ENCODE results near the gene IFT43.

IFT43 gene

DNA sequence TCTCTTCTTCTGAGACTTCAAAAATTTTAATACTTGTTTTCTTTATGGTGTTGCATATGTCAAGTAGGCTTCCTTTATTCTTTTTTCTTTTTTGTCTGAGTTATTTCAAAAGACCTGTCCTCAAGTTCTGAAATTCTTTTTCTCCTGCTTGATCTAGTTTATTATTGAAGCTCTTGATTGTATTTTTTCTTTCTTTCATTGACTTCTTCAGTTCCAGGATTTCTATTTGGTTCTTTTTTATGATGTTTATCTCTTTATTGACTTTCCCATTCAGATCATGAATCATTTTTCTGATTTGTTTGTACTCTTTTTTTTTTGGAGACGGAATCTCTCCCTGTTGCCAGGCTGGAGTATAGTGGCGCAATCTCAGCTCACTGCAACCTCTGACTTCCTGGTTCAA lies 34.1 kb downstream of the IFT43 start:
- DNase-seq: no peak

DNA sequence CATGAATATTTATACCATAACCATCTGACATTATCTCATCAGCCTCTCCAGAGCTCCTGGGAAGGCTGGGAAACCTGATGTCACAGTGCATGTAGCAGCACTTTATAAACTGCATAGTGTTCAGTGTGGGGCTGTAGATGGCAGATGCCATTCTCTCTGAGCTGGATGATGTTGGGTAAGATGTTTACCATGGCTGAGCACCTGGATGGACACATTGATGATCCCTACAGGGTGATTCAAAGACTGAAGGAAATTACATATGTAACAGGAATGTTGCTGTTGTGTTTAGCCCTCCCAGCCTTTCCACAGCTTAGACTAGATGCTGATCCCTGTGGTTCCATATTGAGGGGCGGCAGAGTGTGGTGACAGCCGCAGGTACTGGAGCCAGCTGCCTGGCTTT lies 37.4 kb downstream of the IFT43 start:
- DNase-seq: no peak

DNA sequence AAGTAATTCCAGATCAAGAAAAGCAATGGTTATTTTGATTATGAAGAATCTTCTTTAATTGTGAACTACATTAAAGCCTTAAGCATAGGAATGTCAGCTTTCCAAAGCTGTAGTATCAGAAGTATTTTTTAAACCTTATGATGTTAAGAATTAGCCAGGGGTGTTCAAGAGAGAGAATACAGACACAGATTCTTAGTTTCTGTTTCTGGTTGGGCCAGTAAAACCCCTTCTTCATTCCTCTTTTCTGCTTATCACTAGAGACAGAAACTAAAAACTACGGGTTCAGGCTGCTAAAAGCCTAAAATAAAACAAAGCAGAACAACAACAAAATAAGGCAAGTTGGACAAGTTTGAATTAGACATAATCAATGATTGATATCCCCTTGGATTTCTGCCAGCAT lies 38.2 kb downstream of the IFT43 start:
- no peak for DNase-seq

DNA sequence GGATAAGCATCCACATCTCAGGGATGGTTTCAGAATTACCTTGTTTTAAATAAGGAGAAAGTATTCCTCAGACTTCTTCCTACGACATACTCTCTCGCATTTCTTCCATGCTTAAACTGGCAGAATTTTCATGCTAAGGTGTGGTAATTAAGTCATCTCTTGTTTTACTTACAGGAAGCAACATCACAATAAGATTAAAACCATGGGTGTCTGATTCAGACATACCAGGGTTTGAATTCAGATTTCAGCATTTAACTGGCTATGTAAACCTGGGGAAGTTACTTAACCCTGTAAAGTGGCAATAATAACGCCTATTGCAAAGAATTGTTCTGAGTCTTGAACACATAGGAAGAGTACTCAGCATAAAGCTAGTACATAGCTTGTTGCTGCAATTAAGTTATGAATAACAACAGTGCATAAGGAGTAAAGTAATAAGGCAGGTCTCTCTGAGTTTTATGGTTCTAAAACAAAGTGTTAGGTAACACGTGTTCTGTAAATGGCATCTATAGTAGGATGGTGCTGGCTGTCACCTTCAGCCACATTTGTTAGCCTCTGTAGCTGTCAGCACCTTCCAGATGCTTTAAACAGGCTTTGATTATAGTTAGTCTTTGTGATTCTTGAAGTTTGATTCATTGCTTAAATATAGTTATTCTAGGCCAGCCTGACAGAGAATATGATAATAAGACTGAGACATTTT lies 38.8 kb downstream of the IFT43 start:
- no peak for DNase-seq

DNA sequence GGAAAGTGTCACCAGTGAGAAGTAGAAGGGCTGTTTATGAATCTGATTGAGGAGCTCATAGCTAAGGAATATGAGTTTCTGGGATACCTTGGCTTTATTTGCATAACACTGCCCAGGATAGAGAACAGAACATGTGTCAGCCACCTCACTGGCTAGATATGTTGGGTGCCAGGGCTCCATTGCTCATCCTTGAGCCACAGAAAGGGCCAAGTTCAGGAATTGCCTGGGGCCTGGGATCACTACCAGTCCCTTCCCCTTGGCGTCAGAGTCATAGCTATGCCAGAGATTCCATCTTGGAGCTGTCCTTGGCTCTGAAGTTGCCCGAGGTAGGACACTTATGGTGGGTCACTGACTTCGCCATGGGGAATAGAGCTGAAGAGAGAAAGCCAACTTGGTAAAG lies 49.0 kb downstream of the IFT43 start:
- DNase-seq: no peak

DNA sequence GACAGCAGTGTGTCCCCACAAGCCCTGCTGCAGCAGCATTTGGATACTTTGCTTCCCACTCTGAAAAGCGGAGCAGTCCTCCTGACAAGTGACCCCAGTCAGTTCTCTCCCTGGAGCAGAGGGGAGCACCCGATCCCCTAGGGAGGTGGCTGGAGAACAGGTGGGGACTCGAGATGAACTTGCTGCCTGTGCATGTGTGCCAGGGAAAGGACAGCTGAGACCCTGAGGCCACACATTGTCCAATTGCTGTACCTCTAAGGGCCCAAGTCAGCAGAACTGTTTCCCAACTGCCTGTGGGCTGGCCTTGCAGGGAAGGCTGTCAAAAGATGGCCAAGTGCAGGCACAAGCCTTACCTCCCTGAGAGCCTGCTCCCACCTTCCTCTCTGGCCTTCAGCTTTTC lies 55.1 kb downstream of the IFT43 start:
- DNase-seq: no peak

DNA sequence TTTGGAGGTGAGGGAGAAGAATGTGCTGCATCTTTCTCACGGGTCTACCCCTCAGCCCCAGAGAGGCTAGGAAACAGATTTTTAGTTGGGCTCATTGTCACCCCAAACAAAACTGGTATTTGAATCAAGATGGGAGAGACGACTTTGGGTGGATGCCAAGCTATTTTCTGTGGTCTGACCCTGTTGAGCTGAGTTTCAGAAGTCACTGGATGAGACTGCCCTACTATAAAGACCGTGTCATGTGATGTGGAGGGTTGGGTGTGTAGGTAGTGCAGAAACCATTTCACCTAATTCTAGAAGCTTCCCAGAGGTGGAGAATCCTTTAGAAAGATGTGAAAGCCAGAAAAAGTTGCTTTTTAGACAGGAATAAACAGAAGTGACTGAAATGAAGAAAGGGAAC lies 60.2 kb downstream of the IFT43 start:
- no peak for DNase-seq

DNA sequence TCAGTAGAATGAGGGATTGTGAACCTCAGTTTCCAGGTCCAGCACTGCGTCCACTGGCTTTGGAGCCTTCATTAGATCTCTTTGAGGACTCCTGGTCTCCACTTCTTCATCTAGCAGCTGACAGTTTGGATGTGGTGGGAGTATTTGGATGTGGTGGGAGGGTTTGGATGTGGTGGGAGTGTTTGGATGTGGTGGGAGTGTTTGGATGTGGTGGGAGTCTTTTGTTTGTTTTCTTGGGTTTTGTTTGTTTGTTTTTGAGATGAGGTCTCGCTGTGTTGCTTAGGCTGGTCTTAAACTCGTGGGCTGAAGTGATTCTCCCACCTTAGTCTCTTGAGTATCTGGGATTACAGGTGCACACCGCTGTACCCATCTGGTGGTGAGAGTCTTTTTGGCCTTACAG lies 64.7 kb downstream of the IFT43 start:
- DNase-seq: no peak

DNA sequence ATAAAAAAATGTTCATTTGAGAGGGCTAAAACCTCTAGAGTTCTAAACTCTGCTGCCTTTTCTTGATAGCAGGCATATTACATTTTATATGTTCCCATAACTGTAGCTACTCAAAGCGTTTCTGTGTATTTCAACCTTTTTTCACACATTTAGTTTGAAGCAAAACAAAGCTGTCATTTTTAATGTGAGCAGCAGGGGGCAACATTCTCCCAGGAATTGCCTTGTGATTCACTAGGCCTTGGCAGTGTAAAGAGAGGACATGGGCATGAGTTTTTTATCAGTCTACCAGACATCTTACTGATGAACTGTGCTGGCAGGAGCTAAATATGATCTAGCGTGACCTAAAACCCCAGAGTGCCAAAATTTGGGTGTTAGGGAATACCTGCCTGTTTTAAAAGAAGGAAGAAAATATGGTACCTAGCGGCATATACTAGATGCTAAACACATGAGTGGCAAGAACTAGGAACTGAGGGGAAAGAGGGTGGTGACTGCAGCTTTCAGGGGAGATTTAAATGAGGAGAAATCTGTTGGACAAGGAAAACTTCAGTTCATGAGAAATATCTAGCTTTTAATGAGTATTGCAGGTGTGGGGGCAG lies 65.3 kb downstream of the IFT43 start:
- peak; percentile 74 for DNase-seq

DNA sequence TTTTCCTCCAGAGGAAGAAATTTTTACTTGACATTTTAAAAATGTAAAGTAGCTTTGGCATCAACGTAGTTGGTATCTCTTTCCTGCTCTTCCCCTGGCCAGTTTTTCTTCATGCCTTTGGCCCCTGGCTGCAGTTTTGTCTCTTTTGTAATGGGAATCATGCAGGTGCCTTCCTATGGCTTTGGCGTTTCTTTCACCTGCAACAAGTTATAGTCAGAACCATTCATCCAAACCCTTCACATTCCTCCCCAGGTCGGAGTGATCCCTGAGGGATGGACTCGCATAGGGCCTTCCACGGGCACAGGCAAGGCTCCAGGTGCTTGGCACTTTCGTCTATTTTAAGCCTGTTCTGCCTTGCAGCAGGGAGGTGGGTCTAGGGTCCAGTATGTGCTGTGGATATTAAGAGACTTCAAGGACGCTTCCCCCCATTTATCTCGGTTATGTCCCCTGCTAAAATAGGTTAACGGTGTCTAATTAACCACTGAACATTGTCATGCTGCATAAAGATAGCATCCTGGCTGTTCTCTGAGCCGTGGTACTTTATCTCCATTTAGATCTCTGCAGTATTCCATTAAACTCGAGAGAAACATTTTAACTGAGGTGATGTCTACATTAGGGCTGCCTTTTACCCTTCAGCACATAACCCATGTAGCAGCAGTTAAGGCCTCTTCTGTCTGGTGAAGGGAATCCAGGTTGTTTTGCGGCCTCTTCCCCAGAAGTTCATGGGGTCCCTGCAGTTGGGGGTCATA lies 66.3 kb downstream of the IFT43 start:
- DNase-seq: no peak

DNA sequence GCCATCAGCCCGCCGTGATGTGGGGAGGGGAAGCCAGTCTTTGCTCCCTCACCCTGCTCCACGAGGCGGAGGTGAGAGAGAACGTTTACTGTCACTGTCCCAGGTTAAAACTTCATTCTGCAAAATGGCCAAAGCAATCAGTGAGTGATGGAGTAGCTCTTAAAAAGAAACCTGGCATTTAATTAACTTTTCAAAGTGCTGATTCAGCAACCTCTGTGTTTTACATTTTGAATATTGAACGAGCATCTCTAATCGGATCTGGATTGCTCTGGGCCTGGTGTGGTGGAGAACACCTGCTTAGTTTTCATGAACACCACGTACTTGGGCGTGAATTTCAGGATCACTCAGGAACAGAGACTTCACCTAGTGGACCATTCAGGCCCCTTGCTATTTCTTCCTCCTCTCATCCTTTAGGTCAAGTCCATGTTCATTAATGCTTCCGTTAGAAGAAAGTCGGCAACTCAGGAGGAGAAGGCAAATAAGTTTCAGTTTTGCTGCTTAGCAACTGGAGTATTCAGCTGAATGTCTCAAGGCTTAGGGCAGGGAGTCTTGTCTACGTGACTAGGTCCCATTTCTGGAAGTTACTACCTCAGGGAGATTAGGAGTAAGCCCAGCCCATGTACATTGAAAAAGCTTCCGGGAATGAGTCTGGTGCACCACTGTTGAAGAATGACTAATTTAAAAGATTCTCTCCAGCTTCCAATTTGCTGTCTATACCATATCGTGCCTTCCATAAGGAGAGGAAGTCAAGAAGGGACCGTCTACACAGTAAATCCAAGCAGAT lies 68.2 kb downstream of the IFT43 start:
- DNase-seq: no peak

DNA sequence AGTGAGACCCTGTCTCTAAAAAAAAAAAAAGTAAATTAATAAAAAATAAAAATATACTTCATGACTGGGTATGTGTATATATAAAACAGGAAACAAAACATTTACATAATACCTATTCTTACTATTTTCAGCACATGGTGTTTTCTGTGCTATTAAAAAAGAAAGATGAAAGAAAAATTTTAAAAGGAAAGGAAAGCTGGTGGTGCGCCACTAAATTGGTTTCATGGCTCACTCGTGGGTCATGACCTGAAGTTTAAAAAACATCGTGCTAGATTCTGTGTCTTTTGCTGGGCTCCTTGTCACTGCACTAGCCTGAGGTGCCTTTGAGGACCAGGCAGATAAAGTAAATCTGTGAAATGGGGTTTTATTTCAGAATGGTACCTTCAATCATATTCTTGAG lies 69.8 kb downstream of the IFT43 start:
- no peak for DNase-seq

DNA sequence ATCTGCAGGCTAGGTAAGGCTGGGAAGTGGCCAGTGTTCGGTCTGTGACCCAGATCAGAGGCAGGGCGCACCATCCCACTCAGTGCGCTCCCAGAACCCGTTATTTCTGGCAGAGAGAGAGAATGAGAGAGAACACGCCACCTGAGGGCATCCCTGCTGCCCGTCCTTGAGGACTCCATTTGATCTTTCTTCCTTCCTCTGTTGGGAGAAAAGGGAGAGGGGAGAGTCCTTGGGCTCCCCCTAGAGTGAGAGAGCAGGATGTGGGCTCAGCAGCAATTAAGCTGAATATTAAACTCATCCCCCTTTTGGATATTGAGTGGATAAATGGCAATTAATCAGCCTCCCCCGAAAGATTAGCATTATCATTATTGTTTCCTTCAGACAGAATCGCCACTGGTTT lies 70.6 kb downstream of the IFT43 start:
- peak; percentile 42 for DNase-seq

DNA sequence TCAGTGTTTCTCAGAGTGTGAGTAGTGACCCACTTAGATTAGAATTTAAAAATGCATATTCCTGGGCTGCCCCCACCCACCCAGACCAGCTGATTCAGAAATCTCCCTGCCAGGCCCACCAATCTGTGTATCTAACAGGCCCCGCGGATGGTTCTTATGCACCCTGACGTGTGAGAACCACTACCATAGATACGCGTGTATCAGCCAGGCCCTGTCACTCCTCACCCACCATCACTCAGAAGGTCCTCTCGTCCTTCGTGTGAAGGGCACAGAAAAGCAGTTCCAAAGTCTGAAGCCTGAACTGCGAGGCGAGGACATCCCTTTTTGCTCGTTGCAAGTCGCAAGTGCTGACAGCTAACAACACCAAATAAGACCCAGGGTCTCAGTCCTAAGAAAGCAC lies 72.4 kb downstream of the IFT43 start:
- DNase-seq: no peak

DNA sequence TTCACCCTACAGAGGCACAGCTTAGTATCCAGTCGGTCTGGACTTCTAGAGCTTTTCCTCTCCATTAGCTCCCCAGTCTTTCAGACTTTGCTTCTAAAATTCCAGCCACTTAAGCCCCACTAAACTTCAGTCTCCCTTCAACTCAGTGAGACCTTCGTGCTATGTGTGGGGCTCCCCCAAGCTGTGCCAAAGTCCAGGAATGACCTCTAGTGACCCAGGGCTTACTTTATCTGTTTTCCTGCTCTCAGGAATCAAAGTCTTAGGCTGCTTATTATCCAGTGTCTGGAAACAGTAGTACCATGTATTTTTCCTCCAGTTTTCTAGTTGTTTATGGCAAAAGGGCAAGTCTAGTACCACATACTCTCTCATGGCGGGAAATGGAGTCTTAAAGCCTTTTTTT lies 77.8 kb downstream of the IFT43 start:
- DNase-seq: no peak

DNA sequence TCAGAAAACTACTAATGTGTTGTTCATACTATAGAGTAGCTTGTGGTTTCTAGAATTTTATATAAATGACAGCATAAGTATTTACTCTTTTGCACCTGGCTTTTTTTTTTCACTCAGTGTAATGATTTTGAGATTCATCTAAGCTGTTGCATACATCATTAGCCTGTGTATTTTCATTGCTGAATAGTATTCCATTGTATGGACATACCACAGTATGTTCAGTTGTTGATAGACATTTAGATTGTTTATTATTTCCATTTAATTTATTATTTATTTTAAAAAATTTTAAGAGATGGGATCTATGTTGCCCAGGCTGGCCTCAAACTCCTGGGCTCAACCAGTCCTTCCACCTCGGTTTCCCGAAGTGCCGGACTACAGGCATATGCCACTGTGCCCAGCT lies 80.0 kb downstream of the IFT43 start:
- no peak for DNase-seq

DNA sequence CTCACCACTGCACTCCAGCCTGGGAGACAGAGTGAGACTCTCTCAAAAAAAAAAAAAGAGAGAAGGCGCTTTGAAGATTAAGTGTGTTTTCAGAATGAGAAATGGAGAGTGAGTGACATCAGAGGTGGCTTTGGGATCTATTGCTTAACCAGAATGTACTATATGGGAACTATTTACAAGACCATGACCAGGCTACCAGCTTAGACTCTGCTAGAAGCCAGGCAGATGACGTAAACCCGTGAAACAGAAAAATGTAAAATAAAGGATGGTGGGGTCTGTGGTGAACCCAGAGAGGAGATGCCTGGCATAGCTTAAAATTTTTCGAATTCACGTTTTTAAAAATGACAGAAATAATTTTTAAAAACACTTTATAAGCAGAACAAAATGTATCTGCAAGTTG lies 82.0 kb downstream of the IFT43 start:
- DNase-seq: no peak

DNA sequence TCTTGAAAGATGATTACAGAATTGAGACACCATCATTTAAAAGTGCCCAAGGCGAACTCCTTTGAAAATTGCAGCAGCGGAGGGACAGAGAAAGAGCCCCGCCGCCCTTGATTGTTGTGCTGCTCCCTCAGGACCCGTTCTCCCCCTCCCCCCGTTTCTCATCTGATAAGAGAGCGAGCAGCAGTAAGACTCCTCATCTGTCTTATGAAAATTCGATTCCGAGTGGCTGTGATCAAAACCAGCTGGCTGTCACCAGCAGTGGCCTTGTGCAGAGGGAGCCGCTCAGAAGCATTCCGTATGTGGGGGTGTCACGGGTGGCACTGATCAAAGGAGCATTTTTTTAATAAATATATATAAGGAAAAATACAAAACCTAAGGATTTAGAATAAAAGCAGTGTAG lies 88.2 kb downstream of the IFT43 start:
- no peak for DNase-seq

DNA sequence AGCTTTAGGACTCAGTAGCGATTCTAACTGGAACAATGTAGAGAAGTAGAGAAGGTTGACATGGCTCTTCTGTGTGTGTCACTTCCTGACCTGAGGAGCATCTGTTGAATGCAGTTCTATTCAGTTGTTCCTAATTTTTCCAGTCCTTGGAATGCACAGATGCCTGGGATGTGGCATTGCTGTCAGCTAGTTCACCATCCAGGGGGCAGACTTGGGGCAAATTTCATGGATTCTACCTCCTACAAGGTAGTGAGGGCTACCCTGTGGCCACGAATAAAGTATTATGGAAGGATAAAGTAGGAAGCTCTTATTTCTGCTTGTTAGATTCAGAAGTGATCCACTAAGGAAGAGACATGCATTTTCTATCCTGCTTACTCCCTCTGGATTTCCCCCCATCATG lies 91.8 kb downstream of the IFT43 start:
- DNase-seq: no peak

DNA sequence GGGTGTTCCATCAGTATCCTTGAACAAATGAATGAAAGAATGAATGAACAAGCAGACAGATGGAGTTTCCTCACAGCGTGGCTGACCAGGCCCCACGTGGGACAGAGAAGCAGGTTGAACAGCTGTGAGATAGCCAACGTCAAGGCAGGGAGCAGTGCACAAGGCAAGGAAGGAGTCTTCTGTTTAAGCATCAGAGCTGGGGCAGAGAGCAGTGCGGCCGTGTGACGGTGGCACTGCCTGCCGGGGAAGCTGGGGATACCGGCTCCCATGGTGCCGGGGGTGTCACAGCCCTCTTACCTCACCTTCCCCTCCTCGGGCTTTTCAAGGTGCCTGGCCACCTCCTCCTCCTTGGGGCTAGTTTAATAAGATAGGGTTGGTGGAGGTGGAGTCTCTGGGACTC lies 92.9 kb downstream of the IFT43 start:
- no peak for DNase-seq

DNA sequence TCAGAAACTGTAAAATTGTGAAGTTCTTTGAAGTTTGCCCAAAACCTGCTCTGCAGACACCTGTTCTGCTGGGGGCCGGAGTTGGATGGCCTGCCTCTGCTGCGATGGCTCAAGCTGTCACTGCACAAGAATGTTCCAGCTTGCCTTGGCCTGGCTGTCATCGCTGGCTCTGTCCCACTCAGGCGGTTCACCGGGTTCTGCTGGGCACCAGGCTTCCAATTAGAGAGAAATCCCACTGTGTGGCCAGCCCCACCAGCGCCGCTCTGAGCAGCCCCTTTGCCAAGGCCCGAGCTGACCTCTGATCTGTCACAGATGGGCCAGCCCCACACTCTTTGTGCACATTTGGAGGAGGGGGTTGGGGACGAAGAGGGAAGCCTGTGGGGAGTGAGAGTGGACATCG lies 94.5 kb downstream of the IFT43 start:
- DNase-seq: no peak

DNA sequence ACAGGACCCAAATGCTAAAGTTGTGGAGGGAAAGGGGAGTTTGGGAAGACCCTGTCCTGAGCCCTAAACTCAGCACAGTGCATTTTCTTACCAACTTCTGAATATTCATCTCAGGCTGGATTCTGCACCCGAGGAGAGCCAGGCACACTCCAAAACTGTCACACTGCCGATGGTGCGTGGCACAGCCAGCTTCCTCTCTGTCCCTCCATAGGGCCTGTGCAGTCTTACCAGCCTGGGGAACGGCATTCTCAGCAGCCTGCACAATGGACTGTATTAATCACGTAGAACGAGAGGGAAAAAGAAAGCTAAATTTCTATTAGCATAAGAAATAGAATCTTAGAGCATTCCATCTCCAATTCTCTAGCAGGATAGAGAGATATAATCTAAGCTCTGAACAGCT lies 94.9 kb downstream of the IFT43 start:
- no peak for DNase-seq

DNA sequence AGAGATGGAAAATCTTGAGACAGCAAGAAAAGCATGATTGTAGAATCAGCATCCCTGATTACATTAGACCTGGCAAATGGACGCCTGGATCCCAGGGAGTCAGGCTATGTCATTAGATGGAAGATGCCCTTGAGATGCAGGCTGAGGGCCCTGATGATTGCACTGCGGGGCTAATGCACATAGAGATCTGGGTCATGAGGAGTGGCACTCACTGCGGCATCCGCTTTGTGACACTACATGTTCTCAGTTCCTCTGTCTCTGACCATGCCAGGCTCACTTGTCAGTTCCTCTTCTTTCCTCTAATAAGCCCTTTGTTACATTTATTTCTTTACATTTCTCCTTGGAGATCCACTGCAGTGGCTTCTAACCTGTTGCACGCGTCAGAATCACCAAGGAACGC lies 96.1 kb downstream of the IFT43 start:
- DNase-seq: no peak

Data from hematopoietic multipotent progenitor cell treated with erythropoietin and hydrocortisone succinate and interleukin-3 and kit ligand, for 8 days (in vitro differentiated cells).